NCI-H774 (cell line): ENCODE measurements around the gene PRKAR2B.
"Not testable (repeated sequence)": the region's sequence is repeated elsewhere in the genome, so short reads cannot be mapped to it uniquely, and the experiment has no call there.

Experiments
- DNase-seq: peaks from one replicate; lab custom pipeline; 2025; lab: John Stamatoyannopoulos, UW

Gene PRKAR2B

GRCh38 chr7:107027208-107027607 lies 17.3 kb upstream of the PRKAR2B start:
- DNase-seq, result no peak

DNA sequence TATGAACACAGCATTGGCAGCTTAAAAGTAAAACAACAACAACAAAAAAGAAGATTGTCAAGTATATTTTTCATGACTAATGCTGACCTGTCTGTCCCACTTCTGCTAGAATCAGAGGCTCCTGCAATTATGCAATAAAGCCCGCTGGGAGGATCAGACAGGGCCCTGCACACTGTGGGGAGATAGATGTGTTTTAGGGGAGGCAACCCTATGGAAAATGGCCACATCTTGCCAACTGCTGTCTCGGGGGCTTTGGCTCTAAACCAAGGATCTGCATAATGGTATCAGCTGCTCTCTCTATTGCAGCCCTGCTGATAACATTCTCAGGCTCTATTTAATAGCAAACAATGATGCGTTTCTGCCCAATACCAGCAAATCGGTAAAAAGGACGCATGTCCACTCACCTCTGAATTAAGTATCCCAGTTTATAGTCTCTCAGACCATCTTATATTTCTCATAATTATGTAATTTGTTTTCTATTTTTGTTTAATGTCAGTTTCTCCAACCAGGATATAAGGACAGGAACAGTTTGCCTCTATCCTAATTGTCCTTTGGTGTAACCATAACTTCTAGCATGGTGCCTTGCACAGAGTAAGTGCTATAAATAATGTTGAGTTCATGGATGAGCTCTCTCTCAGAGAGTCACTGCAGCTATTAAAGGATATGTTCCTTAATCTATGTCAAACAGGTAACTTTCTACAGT lies 15.3 kb upstream of the PRKAR2B start:
- DNase-seq, result no peak

GRCh38 chr7:107029764-107030286 lies 14.7 kb upstream of the PRKAR2B start:
- DNase-seq, result no peak

DNA sequence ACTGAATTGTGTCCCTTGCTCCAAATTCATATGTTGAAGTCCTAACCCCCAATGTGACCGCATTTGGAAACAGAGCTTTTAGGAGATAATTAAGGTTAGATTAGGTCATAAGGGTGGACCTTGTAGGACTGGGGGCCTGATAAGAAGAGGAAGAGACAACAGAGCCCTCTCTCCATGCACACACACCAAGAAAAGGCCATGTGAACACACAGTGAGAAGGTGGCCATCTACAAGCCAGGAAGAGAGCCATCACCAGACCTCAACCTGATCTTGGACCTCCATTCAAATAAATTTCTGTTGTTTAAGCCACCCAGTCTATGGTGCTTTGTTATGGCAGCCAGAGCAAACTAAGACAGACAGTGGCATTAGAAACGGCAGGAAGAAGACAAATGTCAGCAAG lies 12.5 kb upstream of the PRKAR2B start:
- no peak for DNase-seq

DNA sequence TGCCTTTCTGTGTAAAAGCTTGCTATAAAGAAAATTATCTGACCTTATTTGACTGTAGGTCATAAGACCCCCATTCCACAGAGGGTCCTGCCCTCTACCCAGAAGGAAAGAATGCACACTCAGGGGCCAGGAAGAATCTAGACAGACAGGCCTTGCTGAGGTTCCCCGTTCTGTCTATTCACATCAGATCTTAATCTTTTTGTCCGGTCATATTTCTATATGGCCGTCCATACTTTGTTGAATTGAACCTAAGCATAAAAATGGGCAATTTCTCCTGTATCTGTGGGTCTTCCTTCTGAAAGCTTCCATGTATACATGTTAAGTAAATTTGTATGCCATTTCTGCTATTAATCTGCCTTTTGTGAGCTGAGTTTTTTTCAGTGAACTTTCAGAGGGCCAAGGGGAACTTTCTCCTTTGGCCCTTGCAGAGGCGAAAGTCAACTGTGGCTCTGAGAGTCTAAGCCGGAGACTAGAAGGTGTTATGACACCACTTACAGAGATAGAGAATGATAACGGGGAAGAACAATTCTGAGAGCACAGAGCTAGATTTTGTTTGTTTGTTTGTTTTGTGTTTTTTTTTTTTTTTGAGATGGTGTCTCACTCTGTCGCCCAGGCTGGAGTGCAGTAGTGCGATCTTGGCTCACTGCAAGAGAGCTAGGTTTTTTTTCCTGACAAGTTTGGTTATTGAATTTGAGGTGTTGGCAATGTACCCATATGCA lies 11.6 kb upstream of the PRKAR2B start:
- DNase-seq, result no peak

- DNase-seq, result no peak
These were observed 10.0 kb upstream of the PRKAR2B start for GRCh38 chr7:107034553-107034952.

DNA sequence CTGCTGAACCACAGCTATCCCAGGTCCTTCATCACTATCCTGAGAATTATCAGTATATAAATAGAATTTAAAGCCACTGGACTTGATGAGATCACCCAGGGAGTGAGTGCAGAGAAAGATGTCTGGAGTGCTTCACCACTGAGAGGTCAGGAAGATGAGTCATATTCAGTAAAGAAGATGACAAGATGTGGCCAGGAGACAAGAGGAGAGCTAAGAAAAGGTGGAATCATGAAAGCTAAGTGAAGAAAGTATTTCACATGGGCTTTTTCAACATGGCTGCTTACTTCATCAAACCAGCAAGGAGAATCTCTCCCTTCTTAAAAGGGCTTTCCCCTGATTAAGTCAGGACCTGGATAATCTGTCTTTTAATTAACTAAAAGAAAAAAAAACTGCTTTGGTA lies 9.1 kb upstream of the PRKAR2B start:
- DNase-seq, result no peak

- no peak for DNase-seq
These were observed 8.0 kb upstream of the PRKAR2B start for GRCh38 chr7:107036535-107036934.

DNA sequence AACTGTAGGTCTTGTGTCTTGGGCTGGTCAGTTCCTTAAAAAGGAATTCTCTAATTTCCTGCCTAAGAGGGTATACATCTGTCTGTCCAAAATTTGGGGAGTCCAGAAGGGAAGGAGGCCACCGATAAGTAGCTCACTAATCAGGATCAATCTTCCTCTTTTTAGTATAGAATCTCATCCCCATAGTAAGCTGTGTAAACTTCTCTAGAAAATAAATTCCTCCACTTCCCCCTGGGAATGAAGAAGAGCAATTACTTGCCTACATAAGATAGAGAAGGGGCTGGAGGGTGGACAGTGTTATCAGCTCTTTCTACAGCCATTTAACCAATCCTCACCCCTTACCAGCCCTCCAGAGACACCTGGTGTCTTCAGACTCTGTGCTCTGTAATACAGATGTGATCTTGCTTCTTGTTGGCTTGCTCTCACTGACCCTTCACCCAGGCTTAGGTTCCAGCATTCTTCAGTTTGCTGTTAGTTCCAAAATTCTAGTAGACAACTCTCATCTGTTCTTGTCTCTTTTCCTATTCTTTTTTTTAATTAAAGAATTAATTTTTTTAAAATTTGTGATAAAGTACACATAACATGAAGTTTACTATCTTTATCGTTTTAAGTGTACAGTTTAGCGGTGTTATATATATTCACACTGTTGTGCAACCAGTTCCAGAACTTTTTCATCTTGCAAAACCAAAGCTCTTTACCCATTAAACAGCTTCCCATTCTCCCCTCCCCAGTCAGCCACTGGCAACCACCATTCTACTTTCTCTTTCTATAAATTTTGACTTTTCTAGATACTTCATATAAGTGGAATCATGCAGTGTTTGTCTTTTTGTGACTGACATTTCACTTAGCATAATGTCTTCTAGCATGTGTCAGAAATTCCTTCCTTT lies 6.5 kb upstream of the PRKAR2B start:
- no peak for DNase-seq

- no peak for DNase-seq
These were observed 5.2 kb upstream of the PRKAR2B start for GRCh38 chr7:107039199-107039900.

GRCh38 chr7:107041097-107041496 lies 3.4 kb upstream of the PRKAR2B start:
- DNase-seq, result no peak

DNA sequence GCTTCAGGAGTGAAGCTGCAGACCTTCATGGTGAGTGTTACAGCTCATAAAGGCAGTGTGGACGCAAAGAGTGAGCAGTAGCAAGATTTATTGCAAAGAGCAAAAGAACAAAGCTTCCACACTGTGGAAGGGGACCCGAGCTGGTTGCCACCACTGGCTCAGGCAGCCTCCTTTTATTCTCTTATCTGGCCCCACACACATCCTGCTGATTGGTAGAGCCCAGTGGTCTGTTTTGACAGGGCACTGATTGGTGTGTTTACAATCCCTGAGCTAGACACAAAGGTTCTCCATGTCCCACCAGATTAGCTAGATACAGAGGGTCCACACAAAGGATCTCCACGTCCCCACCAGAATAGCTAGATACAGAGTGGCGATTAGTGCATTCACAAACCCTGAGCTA lies 2.7 kb upstream of the PRKAR2B start:
- DNase-seq, result not testable (repeated sequence)

- not testable (repeated sequence) for DNase-seq
These were observed 2.1 kb upstream of the PRKAR2B start for GRCh38 chr7:107042326-107042910.

DNA sequence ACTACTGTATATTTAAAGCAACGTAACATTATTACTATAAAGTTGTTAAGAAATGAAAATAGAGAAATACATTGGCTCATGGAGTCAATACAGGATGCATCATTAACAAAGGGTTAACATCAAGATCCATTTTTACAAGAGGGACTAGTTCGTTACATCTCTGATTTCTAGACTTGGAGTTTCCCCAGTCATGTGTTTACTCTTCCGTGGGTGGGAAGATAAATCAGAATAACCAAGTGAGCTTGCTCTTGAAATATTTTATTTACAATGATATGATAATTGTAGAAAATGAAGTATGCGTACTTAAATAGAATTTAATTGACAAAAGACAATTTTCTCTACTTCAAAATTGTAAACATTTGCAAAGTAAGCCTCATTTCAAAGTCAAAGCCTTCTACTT lies 1.0 kb upstream of the PRKAR2B start:
- no peak for DNase-seq

DNA sequence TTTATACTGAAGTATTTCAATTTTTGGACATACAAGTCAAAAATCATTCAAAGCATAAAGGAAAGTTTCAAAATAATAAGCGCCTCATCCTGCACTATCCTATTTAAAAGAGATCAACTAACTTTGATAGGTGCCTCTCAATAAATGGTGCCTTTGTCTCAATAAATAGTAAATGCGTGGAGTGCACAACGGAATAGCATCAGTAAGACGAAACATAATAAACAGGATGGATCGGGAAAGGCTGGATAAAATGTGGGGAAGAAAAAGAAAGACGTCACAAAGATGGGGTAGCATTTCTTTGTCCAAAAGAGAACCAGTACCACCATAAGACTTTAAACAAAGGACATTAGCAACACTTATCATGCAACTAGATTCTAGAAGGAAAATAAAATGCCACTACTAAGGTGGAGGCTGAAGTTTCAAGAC lies 571 bp upstream of the PRKAR2B start:
- no peak for DNase-seq

GRCh38 chr7:107045195-107045960 lies 873 bp downstream of the PRKAR2B start:
- no peak for DNase-seq

GRCh38 chr7:107045980-107046379 lies 1.5 kb downstream of the PRKAR2B start:
- no peak for DNase-seq

- no peak for DNase-seq
These were observed 2.2 kb downstream of the PRKAR2B start for GRCh38 chr7:107046491-107047259.

GRCh38 chr7:107047902-107048782 lies 3.6 kb downstream of the PRKAR2B start:
- DNase-seq, result no peak
